HEK293T (cell line): ENCODE data around the gene CCDC38.

Source experiments
- ARNT ChIP-seq: fragments of 450-650 bp; IDR thresholded peaks from 2 replicates; pipeline ENCODE4 v1.6.1; 2017; ENCODE audit warnings: mild to moderate bottlenecking
- BHLHE40 ChIP-seq: fragments of 450-650 bp; IDR thresholded peaks from 2 replicates; pipeline ENCODE4 v1.6.1; 2016; ENCODE audit warnings: mild to moderate bottlenecking, moderate library complexity, borderline replicate concordance
- CTBP1 ChIP-seq: fragments of 450-650 bp; IDR thresholded peaks from 2 replicates; pipeline ENCODE4 v1.6.1; 2016; ENCODE audit warnings: borderline replicate concordance
- FOXM1 ChIP-seq: fragments of 450-650 bp; IDR thresholded peaks from 2 replicates; pipeline ENCODE4 v1.6.1; 2017; ENCODE audit warnings: mild to moderate bottlenecking, borderline replicate concordance
- L3MBTL2 ChIP-seq: fragments of 450-650 bp; conservative IDR thresholded peaks from 2 replicates; pipeline ENCODE4 v1.6.1; 2016; ENCODE audit warnings: mild to moderate bottlenecking
- SP1 ChIP-seq: fragments of 450-650 bp; IDR thresholded peaks from 2 replicates; pipeline ENCODE4 v1.6.1; 2017
- TARDBP ChIP-seq: fragments of 450-650 bp; IDR thresholded peaks from 2 replicates; pipeline ENCODE4 v1.6.1; 2016
- ZNF384 ChIP-seq: fragments of 450-650 bp; IDR thresholded peaks from 2 replicates; pipeline ENCODE4 v1.6.1; 2016

DNA sequence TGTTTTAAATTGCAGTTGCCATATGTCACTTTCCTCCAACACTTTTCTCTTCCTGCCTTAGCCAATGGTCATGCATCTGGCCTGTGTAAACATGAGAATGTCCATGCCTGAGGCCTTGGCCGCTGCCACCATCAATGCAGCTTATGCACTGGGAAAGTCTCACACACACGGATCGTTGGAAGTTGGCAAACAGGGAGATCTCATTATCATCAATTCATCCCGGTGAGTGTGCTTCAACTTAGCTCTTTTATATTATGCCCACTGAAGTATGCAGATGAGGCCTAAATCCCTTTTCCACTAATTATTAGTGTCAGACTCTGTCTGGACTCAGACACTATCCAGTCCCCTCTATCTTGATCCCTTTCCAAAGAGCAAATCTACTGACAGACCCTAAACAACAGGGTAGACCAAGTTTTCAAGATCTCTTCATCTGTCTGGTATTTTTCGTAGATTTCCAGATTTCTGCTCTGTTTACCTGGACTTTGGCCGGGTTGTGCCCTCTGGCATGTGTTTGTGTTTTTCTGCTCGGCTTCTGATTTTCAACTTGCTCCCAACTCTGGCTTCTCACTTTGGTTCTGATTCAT is 24.0 kb upstream of the CCDC38 start:
- TF ChIP-seq BHLHE40 (no peak), FOXM1 (no peak), L3MBTL2 (no peak), ZNF384 (no peak), ARNT (no peak), TARDBP (no peak), SP1 (no peak), CTBP1 (no peak)
